Esophagus muscularis mucosa (tissue), 4 donors: Measurements from ENCODE around the gene BCAS1. TPM values are rescaled to one million over a fixed set of nuclear protein-coding genes. Genes with fewer than 3 reads are reported as not detected.

Experiments
- DNase-seq: peaks from one replicate; pipeline ENCODE4 v3.0.0-alpha.2; 2017; ENCODE audit errors: extremely low spot score
- H3K27ac ChIP-seq, 4 donors: fragments of 200-600 bp; sonication (generic); replicated peaks in 1 of 4; 1 replicate in 3 of 4; 2 replicates in 1 of 4; pipeline ENCODE4 v1.5.1; 2016 to 2019; ENCODE audit warnings: mild to moderate bottlenecking in 1 of 4
- H3K27me3 ChIP-seq, 4 donors: fragments of 200-600 bp; sonication (generic); one replicate each; pipeline versions ENCODE4 v1.5.1 to v1.6.0; 2016 to 2019
- H3K36me3 ChIP-seq, 4 donors: fragments of 200-600 bp; sonication (generic); one replicate each; pipeline ENCODE4 v1.5.1; 2016 to 2019
- H3K4me1 ChIP-seq, 4 donors: fragments of 200-600 bp; sonication (generic); one replicate each; pipeline ENCODE4 v1.5.1; 2016 to 2019
- H3K4me3 ChIP-seq, 4 donors: fragments of 200-600 bp; sonication (generic); 1 replicate in 2 of 4; 2 replicates in 2 of 4; pipeline ENCODE4 v1.5.1; 2016 to 2019; ENCODE audit warnings: mild to moderate bottlenecking in 4 of 4, moderate library complexity in 1 of 4
- H3K9me3 ChIP-seq, 4 donors: fragments of 200-600 bp; sonication (generic); 1 replicate in 3 of 4; 2 replicates in 1 of 4; pipeline ENCODE4 v1.5.1; 2016 to 2019
- CTCF ChIP-seq, 3 experiments: fragments of 200-600 bp in 2 of 3; fragments of 450-650 bp in 1 of 3; sonication (generic) in 2 of 3; IDR thresholded peaks; one replicate each; pipeline ENCODE4 v1.5.1; 2017 to 2019; ENCODE audit warnings: antibody characterized with exemption in 3 of 3, mild to moderate bottlenecking in 2 of 3, moderate library complexity in 1 of 3
- EP300 ChIP-seq: sonication (generic); formaldehyde crosslinking; IDR thresholded peaks from one replicate; pipeline ENCODE4 v1.6.1; 2017; ENCODE audit warnings: antibody characterized with exemption
- POLR2A ChIP-seq: fragments of 450-650 bp; IDR thresholded peaks from one replicate; pipeline ENCODE4 v1.6.1; 2017; ENCODE audit warnings: antibody characterized with exemption, moderate library complexity, mild to moderate bottlenecking, low read depth
- POLR2AphosphoS5 ChIP-seq, 2 donors: sonication (generic); formaldehyde crosslinking; IDR thresholded peaks; one replicate each; pipeline ENCODE4 v1.6.1; 2017; ENCODE audit warnings: antibody characterized with exemption in 2 of 2
- WGBS: methylation state at CpG from one replicate; pipeline ENCODE4 v1.1.5; 2018; 5-methylcytosine and 5-hydroxymethylcytosine counted together
- intact Hi-C: fragments of 100-400 bp; cut with DNase I; formaldehyde crosslinking; loops from one replicate; pipeline ENCODE4 v1.15.1; 2023
- total RNA-seq, 4 donors: library from RNA; depleted of rRNA; stranded (reverse); fragments of >200 nt; gene quantifications; one replicate each; pipeline versions ENCODE4 v1.1.0 to v1.2.1, GENCODE V29; 2016

BCAS1 gene
- total RNA-seq, 4 donors from 2014 or later = 0.13 to 0.46 TPM; not detected in 2

GRCh38 chr20:53944796-53945195, 125.6 kb downstream of the BCAS1 start:
- H3K27me3 ChIP-seq = no peaks in the 10 kb centered on the region

GRCh38 chr20:53943522-53944291, 126.7 kb downstream of the BCAS1 start:
- peaks cover 26 to 42% (median 33%) of the 10 kb centered on the region in 4 donors for H3K4me1 ChIP-seq
- no peaks in the 10 kb centered on the region for H3K27me3 ChIP-seq
- H3K36me3 ChIP-seq = no peaks in the 10 kb centered on the region
- intact Hi-C loops = loop anchor here (5.0 kb wide), 1 partner anchor 366 kb away; no protein-coding TSS in a partner anchor
- H3K9me3 ChIP-seq = no peaks in the 10 kb centered on the region
- no peak overlapping the region for H3K27ac ChIP-seq
- WGBS = 9% methylated on average over 11 of the region's 11 CpGs
- peak; percentile 77 for DNase-seq
- TF ChIP-seq POLR2A = no peak
- peak; percentile 30 to 54 (median 53) for TF ChIP-seq CTCF (IDR thresholded peaks at IDR 0.05)
- no peak for TF ChIP-seq POLR2AphosphoS5 (IDR thresholded peaks at IDR 0.05)
- peak overlapping the region in 1 of 4 donors; percentile 13 for H3K4me3 ChIP-seq

More at GRCh38 chr20:53944796-53945195, 125.6 kb downstream of the BCAS1 start:
- no peak overlapping the region for H3K4me3 ChIP-seq
- no peak overlapping the region for H3K27ac ChIP-seq
- H3K4me1 ChIP-seq = peaks cover 22 to 44% (median 25%) of the 10 kb centered on the region in 4 donors
- peak; percentile 57 for DNase-seq
- H3K9me3 ChIP-seq = no peaks in the 10 kb centered on the region
- intact Hi-C loops = loop anchor here (5.0 kb wide), 1 partner anchor 367 kb away; no protein-coding TSS in a partner anchor
- TF ChIP-seq POLR2AphosphoS5 (IDR thresholded peaks at IDR 0.05) (no peak), CTCF (IDR thresholded peaks at IDR 0.05) (no peak), EP300 (no peak), POLR2A (no peak)
- H3K36me3 ChIP-seq = no peaks in the 10 kb centered on the region
- WGBS = 88% methylated on average over 7 of the region's 7 CpGs

- Histone ChIP-seq H3K27ac (no peak overlapping the region), H3K36me3 (no peaks in the 10 kb centered on the region), H3K27me3 (no peaks in the 10 kb centered on the region), H3K9me3 (no peaks in the 10 kb centered on the region), H3K4me3 (no peak overlapping the region), H3K4me1 (peaks cover 28 to 42% (median 35%) of the 10 kb centered on the region in 4 donors)
- intact Hi-C loops = loop anchor here (5.0 kb wide), 1 partner anchor 366 kb away; no protein-coding TSS in a partner anchor
- TF ChIP-seq POLR2AphosphoS5 (IDR thresholded peaks at IDR 0.05) (no peak), CTCF (IDR thresholded peaks at IDR 0.05) (no peak), POLR2A (no peak), EP300 (no peak)
- 97% methylated on average over 3 of the region's 3 CpGs for WGBS
- DNase-seq = peak; percentile 31
These were observed 127.4 kb downstream of the BCAS1 start for GRCh38 chr20:53942973-53943372.

GRCh38 chr20:53942472-53942816, 128.0 kb downstream of the BCAS1 start:
- Histone ChIP-seq H3K4me3 (no peak overlapping the region), H3K9me3 (no peaks in the 10 kb centered on the region), H3K27ac (no peak overlapping the region), H3K27me3 (no peaks in the 10 kb centered on the region), H3K4me1 (peaks cover 28 to 42% (median 35%) of the 10 kb centered on the region in 4 donors), H3K36me3 (no peaks in the 10 kb centered on the region)
- peak; percentile 21 for DNase-seq
- WGBS = 97% methylated on average over 6 of the region's 6 CpGs
- no peak for TF ChIP-seq POLR2A
- TF ChIP-seq POLR2AphosphoS5 (IDR thresholded peaks at IDR 0.05) = no peak
- TF ChIP-seq CTCF (IDR thresholded peaks at IDR 0.05) = no peak
- no peak for TF ChIP-seq EP300
- intact Hi-C loops = loop anchor here (5.0 kb wide), 1 partner anchor 365 kb away; no protein-coding TSS in a partner anchor
